ENCODE results near the gene CFAP43.

GRCh38 chr10:104277785-104278184 lies 45.6 kb upstream of the CFAP43 start:
- TF ChIP-seq MAFK (IDR thresholded peaks at IDR 0.05; ENCODE audit: low read depth, low read length) (no peak), RAD21 (IDR thresholded peaks at IDR 0.05 in 1 of 2, conservative IDR thresholded peaks at IDR 0.05 in 1 of 2; ENCODE audit: low read depth in 2 of 2, low read length in 2 of 2) (no peak), SUZ12 (IDR thresholded peaks at IDR 0.05; ENCODE audit: low read length) (no peak), TEAD4 (IDR thresholded peaks at IDR 0.05; ENCODE audit: low read depth, low read length) (no peak), CTCF (IDR thresholded peaks at IDR 0.05; ENCODE audit: control extremely low read depth in 1 of 3, insufficient read depth in 1 of 3, low read depth in 1 of 3, low read length in 3 of 3) (no peak)

All from H1 (cell line).